HepG2 (cell line): ENCODE measurements around the gene FABP2. TPM values are rescaled to one million over a fixed set of nuclear protein-coding genes. Genes with fewer than 3 reads are reported as not detected.

Source experiments
- IRF2 ChIP-seq: IDR thresholded peaks from 2 replicates; pipeline ENCODE4 v1.6.1; 2018; ENCODE audit warnings: missing genetic modification reagents, missing compliant biosample characterization
- REPIN1 ChIP-seq: sonication (generic); formaldehyde crosslinking; IDR thresholded peaks from 2 replicates; pipeline ENCODE4 v1.8.0; 2022; ENCODE audit warnings: missing genetic modification reagents, low read depth, mild to moderate bottlenecking, borderline replicate concordance
- SMYD3 ChIP-seq: sonication (generic); formaldehyde crosslinking; IDR thresholded peaks from 2 replicates; pipeline ENCODE4 v1.8.1; 2023; ENCODE audit warnings: mild to moderate bottlenecking, missing genetic modification reagents
- THYN1 ChIP-seq: sonication (generic); formaldehyde crosslinking; IDR thresholded peaks from 2 replicates; pipeline ENCODE4 v1.8.1; 2023; ENCODE audit warnings: low read depth, mild to moderate bottlenecking, moderate library complexity, missing genetic modification reagents, borderline replicate concordance
- ZSCAN25 ChIP-seq: sonication (generic); formaldehyde crosslinking; IDR thresholded peaks from 2 replicates; pipeline ENCODE4 v1.8.0; 2022; ENCODE audit warnings: mild to moderate bottlenecking, missing genetic modification reagents
- polyA plus RNA-seq, 8 experiments: library from polyadenylated mRNA; depleted of rRNA in 3 of 8; stranded (reverse) in 7 of 8; unstranded in 1 of 8; fragments of >200 nt; fragmentation: Illumina TruSeq in 4 of 8; extraction: Trizol in 4 of 8; gene quantifications; 2 replicates each; pipeline versions ENCODE4 v1.2.1 to v1.2.3, GENCODE V29; 2011 to 2016; ENCODE audit warnings: low read depth in 4 of 8, missing spikeins in 1 of 8, mixed read lengths in 1 of 8; ENCODE audit not compliant: insufficient read depth in 1 of 8
- total RNA-seq, 5 experiments: library from RNA; depleted of rRNA; stranded (reverse); fragments of >200 nt; fragmentation: Illumina TruSeq; extraction: Trizol; gene quantifications; 2 replicates each; pipeline ENCODE4 v1.2.3, GENCODE V29; 2016; ENCODE audit warnings: low read depth in 1 of 5
- TF ChIP-seq, protein P1 (sequence below): sonication (generic); formaldehyde crosslinking; IDR thresholded peaks from 2 replicates; pipeline ENCODE4 v1.4.0; 2020; ENCODE audit warnings: missing genetic modification reagents, mild to moderate bottlenecking, borderline replicate concordance
- TF ChIP-seq, protein P2 (sequence below): sonication (generic); formaldehyde crosslinking; IDR thresholded peaks from 2 replicates; pipeline ENCODE4 v1.4.0; 2020; ENCODE audit warnings: missing genetic modification reagents, borderline replicate concordance

Gene FABP2
- total and polyA plus RNA-seq, 2 of the 13 experiments (the other 11 are each of a cell fraction or from before 2014, with no cell fraction given), result 0.78 to 1.2 TPM

DNA sequence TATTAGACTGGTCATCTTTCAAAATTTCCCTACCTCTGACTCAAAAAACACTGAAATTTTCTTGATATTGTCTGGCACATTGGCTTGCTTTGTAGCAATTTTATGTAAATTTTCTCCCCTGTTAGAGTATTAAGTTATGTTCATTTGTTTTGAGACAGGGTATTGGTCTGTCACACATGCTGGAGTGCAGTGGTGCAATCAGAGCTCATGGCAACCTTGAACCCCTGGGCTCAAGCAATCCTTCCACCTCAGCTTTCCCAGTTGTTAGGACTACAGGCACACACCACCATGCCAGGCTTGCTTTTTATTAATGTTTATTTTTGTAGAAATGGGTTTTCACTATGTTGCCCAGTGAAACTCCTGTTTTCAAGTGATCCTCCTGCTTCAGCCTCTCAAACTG lies 17.5 kb downstream of the FABP2 start (continued):
- TF ChIP-seq, protein P1, sequence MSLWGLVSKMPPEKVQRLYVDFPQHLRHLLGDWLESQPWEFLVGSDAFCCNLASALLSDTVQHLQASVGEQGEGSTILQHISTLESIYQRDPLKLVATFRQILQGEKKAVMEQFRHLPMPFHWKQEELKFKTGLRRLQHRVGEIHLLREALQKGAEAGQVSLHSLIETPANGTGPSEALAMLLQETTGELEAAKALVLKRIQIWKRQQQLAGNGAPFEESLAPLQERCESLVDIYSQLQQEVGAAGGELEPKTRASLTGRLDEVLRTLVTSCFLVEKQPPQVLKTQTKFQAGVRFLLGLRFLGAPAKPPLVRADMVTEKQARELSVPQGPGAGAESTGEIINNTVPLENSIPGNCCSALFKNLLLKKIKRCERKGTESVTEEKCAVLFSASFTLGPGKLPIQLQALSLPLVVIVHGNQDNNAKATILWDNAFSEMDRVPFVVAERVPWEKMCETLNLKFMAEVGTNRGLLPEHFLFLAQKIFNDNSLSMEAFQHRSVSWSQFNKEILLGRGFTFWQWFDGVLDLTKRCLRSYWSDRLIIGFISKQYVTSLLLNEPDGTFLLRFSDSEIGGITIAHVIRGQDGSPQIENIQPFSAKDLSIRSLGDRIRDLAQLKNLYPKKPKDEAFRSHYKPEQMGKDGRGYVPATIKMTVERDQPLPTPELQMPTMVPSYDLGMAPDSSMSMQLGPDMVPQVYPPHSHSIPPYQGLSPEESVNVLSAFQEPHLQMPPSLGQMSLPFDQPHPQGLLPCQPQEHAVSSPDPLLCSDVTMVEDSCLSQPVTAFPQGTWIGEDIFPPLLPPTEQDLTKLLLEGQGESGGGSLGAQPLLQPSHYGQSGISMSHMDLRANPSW (CRISPR knock-in tag), result no peak
- TF ChIP-seq, protein P2, sequence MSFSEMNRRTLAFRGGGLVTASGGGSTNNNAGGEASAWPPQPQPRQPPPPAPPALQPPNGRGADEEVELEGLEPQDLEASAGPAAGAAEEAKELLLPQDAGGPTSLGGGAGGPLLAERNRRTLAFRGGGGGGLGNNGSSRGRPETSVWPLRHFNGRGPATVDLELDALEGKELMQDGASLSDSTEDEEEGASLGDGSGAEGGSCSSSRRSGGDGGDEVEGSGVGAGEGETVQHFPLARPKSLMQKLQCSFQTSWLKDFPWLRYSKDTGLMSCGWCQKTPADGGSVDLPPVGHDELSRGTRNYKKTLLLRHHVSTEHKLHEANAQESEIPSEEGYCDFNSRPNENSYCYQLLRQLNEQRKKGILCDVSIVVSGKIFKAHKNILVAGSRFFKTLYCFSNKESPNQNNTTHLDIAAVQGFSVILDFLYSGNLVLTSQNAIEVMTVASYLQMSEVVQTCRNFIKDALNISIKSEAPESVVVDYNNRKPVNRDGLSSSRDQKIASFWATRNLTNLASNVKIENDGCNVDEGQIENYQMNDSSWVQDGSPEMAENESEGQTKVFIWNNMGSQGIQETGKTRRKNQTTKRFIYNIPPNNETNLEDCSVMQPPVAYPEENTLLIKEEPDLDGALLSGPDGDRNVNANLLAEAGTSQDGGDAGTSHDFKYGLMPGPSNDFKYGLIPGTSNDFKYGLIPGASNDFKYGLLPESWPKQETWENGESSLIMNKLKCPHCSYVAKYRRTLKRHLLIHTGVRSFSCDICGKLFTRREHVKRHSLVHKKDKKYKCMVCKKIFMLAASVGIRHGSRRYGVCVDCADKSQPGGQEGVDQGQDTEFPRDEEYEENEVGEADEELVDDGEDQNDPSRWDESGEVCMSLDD (CRISPR knock-in tag), result no peak
- TF ChIP-seq SMYD3 (no peak), ZSCAN25 (CRISPR knock-in tag) (no peak), IRF2 (no peak), REPIN1 (CRISPR knock-in tag) (no peak), THYN1 (CRISPR knock-in tag) (no peak)
